DMS79 (cell line): Measurements from ENCODE around the gene VPS16.

ENCODE experiments used
- DNase-seq: peaks from one replicate; lab custom pipeline; 2025; lab: John Stamatoyannopoulos, UW

Gene VPS16

DNA sequence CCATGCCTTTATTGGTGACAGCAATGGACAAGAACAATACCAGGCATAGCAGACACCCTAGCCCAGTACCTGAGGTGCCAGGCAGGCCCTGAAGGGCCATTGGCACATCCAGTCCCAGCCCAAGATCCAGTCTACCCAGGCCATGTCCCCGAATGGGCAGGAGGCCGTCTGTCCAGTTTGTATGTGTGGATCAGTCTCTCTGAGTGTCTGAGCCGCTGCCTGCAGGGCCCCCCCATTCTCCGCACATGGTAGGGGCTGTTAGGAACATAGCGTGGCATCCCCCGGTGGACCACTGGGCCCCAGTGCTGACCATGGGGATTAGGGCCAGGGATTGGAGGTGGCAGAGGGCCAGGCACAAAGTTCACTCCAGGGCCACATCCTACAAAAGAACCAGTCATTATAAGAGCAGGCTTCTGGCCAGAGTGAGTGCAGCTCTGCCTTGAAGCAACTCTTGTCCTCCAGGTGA lies 5.2 kb upstream of the VPS16 start:
- no peak for DNase-seq

DNA sequence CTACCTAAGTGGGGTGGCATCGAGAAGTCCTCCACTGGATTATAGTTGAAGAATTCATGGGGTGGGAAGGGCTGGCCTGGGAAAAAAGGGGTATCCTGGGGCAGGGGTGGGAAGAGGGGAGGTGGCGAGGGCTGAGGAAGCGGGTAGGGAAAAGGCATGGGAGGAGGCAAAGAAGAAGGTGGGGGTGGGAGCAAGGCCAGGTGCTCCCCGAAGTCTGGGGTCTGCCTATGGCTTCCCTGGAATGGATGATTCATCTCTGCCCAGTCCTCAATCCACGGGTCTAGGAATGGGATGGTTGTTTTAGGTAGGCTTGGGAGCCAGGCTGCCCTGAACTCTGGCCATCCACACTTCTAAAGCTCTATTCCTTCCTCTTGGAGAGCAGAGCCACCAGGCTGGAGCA lies 4.5 kb upstream of the VPS16 start:
- DNase-seq = no peak

DNA sequence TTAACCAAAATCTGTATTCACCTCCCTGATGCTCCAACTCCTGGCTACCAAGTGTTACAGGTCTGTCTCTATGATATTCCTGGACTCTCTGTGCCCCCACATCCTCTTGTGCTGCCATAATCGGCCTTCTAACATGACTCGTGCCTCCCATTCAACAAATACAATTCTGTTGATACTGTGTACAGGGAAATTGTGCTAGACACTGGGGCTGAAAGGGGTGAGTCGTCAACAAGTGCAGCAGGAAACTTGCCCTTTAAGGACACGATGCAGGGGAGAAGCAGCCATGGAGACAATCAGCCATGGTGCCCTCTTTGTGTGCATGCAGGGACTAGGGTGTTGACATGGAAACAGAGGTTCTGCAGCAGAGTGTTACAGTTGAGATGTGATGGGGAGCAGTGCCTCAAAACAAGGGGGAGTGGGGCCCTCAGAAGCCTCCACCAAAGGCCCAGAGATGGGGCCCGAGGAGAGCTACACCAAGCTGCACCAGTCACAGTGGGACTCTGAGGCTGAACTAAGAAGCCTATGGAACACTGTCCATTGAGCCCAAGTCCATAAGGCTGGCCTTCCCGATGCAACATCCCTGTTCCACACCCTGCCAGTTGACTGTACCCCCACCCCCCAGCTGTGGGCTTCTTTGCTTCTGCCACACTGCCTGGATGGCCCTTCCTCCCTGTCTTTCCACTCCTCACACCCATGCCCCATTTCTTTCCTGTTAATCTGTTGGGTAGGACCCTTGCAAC lies 3.2 kb upstream of the VPS16 start:
- no peak for DNase-seq

DNA sequence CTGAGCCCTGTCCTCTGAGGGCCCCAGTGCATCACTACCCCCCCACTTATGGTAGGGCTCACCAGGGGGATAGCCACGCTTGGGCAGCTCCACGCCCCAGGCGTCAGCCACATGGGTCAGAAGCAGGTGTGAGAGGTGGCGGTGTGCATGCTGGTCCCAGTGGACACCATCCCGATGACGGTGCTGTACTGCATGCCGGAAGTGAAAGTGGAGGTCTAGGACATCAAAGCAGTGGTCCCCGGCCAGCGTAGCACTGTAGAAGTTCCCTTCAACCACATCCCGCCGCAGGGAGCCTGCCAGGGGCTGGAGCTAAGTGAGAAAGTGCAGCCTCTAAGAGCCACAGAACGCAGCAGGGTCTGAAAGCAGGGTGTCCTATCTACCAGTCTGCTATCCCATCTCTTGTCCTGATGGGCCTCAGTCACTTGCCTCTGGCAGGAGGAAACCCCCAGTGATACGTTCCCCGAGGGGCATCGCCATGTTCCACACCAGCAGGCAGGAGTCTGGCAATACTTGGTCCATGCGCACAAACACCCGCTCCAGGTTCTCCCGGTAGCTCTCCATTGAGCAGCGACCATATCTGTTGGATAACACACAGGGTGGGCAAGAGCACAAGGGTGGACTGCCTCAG lies 2.3 kb upstream of the VPS16 start:
- no peak for DNase-seq

DNA sequence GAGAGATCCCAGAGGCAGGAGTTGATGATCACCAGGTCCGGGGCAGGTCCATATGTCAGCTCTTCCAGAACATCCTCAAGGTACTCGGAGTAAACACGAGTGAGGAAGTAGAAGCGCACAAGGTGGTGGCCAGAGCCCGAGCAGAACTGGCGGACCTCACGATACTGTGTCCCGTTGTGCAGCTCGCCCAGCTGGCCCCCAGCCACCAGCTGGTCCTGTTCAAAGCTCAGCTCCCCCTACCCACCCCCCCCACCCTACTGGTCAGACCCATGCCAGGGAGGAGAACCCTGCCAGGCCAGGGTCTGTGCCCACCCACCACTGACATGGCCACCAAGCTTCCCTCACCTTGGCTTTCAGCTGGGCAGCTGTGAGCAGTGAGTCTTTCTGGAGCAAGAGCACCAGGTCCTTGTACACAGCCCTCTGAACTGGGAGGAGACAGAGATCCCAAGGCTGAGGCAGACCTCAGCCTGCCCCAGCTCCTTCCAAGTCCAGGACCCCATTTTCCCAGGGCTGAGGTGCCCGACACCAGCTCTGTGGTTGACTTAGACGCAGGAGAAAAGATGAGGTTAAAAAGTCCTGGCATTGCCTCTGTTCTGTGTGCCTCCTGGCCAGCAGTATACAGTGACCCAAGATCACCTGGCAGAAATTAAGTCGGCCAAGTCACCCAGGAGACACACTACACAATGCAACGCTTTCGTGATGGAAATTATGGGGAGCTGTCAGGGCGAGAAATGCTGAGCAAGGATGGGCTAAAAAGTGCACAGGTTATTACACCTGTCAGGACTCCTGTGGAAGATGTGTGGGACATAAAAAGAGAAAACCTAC lies 1.5 kb upstream of the VPS16 start:
- no peak for DNase-seq

DNA sequence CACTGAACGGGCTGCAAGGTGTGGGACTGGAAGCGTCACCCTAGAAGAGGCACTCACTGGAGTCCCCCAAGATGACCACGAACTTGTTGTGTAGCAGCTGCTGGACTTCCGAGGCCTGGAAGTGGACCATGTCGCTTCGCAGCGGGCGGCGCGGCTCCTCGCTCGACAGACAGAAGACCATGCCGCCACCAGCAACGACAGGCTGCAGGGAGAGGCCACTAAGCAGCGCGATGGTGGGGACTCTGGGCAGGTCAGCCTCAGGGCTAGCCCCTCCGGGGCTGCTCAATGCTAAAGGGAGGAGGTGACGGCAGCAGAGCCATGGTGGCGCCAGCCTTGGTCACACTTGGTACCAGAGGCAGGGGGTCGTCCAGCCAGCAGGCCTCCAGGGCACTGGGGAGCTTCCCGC lies 810 bp upstream of the VPS16 start:
- DNase-seq = no peak

DNA sequence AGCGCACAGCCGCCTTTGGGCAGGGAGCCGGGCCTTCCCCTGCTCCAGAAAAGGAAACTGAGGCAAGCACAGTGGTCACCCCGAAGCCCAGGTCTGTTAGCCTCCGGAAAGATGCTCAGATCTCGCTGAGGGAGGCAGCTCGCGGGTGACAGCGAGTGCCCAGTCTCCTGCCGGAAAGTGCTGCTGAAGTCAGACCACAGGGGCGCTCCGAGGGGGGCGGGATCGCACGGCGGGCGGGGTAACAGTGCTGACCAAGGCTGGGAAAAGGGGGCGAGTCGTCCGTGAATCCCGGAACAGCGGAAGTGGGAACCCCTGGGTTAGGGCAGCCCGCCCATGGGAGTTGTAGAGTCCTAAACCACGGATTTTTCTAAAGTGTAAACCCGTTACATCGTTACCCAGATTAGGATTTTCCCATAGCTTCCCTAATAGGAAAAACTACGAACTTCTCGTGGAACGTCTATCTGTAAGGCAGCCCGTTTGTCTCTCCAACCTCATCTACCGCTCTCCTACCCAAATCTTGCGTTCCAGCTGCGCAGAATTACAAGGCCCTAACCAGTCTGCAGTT lies 504 bp downstream of the VPS16 start:
- no peak for DNase-seq

DNA sequence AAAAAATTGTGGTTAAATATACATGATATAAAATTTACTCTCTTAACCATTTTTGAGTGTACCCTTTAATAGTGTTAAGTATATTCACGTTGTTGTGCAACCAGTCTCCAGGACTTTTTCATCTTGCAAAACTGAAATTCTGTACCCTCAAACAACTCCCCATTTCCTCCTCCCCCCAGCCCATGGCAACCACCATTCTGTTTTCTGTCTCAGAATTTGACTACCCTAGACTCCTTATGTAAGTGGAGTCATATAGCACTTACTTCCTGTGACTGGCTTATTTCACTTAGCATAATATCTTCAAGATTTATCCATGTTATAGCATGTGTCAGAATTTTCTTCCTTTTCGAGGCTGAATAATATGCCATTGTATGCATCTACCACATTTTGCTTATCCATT lies 5.1 kb downstream of the VPS16 start:
- DNase-seq = no peak

DNA sequence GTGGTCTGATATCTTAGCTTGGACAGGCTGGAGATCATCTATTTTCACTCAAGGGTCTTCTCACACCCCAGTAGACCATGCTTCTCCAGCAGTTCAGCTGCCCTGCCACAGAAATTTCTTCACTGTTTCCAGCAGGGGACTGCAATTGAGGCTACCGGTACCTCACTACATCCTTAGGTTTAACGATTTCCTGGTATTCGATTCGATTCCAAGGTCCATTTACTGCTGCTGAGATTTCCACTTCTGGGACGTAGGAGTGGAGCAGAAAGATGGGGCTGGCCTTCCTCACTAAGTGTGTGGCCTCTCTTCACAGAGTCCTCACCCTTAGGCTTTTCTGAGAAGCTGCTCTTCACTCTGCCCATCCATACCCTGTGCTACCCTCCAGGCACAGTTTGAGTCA lies 6.2 kb downstream of the VPS16 start:
- no peak for DNase-seq

DNA sequence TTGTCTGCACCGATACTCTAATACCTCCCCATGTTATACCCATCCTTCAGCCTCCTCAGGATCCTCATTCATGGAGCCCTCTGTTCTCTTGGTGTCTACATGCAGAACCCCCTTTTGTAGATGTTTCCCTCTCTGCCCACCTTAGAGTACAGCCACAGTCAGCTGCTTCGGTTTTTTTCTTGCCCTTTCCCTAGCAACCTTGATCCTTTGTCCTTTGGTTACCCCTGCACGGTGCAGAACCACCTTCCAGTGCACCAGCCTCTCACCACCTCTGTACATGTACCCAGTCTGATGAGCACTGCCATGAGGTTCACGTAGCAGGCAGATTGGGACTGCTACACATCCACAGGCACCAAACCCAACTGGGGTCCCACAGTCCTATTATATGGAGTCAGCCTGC lies 7.3 kb downstream of the VPS16 start:
- no peak for DNase-seq

DNA sequence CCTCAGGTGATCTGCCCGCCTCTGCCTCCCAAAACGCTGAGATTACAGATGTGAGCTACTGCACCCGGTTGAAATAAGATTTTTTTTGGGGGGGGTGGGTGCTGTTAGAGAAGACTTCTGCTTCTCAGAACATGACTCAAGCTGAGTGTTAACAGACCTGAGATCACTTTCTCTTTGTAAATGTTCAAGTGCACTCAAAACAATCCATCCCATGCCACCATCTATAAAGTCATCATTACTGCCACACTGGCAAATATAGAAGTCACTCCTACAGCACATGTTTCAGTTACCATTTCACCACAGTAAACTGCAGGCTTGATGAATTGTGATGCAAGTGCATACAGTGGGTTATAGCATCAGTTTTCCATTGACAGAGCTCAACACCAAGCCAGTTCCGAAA lies 9.0 kb downstream of the VPS16 start:
- no peak for DNase-seq

DNA sequence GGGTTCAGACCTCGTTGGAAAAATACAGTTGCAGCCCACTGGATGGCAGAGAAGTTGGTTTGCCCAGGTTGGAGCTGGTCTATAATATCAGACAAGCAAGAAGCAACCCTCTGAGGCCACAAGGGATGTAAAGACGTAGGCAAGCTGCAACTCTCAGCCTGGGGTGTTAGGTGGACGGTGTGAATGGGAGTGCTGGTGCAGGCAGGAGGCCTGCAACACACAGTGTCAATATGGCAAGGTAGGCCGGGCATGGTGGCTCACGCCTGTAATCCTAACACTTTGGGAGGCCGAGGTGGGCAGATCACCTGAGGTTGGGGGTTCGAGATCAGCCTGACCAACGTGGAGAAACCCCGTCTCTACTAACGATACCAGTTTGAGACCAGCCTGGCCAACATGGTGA lies 10.5 kb downstream of the VPS16 start:
- no peak for DNase-seq

DNA sequence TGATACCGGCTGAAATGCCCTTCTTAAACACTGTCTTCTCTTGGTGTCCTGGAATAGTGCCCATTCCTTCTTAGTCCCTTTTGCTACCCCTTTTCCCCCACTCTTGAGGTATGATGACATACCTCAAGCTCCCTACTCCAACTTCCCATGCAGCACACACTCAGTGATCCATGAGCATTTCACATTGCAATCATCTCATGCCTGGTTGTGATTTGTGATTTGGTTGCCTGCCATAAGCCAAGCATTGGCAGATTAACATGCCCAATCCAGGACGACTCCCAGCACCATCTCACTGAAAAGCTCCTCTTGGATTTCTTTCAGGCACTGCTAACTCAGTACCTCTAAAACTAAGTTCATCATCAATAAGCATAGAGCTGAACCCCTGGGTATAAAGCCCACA lies 18.0 kb downstream of the VPS16 start:
- DNase-seq = no peak

DNA sequence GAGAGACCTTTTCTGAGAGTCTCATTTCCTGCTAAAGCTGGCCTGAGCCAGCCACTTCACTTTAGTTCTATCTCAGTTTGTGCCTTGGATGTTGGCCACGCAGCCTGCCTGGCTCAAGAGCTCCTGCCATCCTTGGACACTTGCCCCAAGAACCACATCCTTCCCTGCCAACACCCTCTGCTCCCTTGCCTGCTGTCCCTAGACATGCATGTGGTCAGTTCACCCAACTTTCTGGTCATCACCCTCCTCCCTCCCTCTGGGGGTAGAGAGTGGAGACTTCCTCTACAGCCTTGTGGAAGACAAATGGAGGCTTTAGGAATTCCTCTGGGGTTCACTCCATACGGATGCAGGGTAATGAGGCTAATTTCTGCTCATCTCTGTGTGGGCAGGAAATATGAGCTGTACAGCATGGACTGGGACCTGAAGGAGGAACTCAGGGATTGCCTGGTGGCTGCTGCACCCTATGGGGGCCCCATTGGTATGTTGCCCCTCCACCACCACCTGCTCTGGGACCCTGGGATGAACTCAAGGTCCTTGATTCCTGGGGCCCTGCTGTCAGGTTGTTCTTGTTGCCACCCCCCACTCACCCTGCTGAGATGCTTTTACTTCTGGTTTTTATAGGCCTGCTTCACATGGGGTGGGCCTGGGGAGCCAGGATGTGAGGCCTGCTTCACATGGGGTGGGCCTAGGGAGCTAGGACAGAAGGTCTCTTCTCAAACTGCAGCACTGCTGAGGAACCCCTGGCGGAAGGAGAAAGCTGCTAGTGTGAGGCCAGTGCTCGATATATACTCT lies 19.0 kb downstream of the VPS16 start:
- no peak for DNase-seq

DNA sequence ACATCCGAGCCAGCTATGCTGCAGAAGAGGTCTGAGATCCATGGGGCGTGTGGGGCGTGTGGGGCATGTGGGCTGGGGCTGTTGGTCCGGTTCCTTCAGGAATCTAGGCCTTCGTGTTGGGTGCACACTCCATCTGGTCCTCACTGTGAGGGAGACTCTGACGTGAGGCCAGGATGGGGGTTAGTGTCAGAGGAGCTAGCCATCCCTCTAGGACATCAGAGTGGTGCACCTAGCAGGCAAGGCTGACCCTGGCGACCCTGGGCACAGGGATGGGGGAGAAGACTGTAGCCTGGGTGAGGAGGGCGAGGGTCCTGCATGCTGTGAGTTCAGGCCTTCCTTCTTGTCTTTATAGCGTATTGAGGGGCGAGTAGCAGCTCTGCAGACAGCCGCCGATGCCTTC lies 24.1 kb downstream of the VPS16 start:
- no peak for DNase-seq

DNA sequence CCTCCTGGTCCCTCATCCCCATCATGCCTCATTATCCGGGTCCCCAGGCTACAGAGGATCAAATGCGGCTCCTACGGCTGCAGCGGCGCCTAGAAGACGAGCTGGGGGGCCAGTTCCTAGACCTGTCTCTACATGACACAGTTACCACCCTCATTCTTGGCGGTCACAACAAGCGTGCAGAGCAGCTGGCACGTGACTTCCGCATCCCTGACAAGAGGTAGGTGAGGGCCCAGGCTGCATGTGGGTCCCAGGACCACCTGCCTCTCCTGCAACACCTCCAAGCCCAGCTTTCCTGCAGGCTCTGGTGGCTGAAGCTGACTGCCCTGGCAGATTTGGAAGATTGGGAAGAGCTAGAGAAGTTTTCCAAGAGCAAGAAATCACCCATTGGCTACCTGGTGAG lies 24.6 kb downstream of the VPS16 start:
- DNase-seq = no peak

DNA sequence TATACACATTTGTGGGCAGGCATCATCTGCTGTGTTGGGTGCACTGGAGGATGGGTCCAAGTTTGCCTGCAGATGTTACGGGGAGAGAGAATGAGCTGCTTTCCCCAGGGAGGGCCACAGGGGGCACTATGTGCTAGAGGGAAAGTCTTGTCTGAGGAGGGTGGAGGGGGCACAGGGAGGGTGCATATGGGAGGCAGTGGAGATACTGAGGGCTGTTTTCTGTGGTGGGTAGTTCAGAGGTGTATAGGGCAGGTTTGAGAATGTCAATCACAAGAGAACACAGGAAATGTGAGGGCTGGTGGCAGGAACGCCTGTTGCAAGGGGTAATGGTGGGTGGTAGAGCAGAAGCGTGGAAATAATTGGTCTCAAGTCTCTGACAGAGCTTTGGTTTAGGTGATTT lies 25.1 kb downstream of the VPS16 start:
- no peak for DNase-seq

DNA sequence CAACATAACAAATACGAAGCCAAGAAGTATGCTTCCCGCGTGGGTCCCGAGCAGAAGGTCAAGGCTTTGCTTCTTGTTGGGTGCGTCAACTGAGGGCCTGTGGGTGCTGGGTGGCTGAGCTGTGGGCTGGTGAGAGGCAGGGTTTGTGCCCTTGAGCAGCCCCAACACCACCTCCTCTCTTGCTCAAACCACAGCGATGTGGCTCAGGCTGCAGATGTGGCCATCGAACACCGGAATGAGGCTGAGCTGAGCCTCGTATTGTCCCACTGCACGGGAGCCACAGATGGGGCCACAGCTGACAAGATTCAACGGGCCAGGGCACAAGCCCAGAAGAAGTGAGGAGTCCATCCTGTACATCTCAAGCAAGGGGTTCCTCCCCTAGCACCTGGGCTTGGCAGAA lies 25.7 kb downstream of the VPS16 start:
- no peak for DNase-seq

DNA sequence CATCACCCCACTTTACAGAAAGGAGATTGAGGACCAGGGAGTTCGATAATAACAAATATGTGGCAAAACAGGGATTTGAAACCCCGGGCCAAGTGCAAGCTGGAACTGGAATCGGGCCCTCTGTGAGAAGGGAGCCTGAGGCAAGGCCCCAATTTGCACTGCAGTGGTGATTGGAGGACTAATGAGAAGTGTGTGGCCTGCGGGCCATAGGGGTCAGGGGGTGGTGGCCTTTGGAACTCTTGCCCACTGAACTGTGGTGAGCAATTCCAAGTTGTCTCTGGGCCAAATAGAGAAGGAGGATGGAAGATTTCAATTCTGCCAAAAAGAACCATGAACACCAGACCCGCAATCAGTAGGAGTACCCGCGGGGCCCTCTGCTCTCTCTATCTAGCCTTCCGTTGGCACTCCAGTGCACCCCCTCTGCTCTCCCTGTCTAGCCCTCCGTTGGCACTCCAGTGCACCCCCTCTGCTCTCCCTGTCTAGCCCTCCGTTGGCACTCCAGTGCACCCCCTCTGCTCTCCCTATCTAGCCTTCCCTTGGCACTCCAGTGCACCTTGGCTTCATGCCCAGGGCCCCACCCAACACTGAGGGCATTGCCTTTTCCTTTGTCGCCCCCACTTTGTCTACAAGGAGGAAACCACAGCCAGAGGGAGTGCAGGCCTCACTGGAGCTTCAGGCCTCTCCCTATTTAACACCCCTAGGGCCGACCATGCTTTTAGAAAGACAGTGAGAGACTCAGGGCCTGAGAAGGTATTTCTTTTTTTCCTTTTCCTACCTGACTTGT lies 26.7 kb downstream of the VPS16 start:
- DNase-seq = no peak

DNA sequence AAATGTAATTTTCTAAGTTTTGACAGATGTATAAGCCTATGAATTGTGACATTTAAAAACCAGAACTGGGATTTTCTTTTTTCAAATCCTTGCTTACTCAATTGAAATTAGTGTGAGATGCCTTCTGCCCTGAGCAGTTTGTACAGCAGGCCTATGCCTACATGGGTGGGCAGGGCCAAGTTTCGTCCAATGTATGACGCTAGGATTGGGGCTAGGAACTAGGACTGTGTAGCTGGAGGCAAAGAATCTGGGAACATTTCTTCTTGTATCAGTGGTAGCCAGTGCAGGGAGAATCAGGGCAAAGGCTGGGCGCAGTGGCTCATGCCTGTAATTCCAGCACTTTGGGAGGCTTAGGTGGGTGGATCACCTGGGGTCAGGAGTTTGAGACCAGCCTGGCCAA lies 28.8 kb downstream of the VPS16 start:
- DNase-seq = no peak

DNA sequence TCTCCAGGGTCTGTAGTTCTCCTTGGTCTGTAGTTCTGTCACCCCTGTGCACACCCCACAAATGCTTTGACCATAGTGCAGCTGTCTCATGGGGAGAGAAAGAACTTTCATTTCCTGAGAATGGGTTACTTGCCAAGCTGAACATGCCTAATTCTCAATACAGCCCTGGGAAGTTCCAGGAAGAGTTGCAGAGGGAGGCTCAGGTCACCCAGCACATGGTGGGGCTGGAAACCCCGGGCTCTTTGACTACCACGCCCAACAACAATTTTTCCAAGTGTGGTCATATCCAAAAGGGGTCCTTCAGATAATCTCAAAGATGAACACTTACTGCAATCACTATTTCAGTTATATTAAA lies 30.5 kb downstream of the VPS16 start:
- no peak for DNase-seq
